Hepatocyte (in vitro differentiated cells): ENCODE measurements around the gene EHBP1L1. TPM values are rescaled to one million over a fixed set of nuclear protein-coding genes. Genes with fewer than 3 reads are reported as not detected.

Experiments used
- DNase-seq: peaks from one replicate; pipeline ENCODE4 v3.0.0-alpha.2; 2016; ENCODE audit warnings: low spot score
- H2AFZ ChIP-seq: fragments of 200-600 bp; sonication (generic); 2 replicates; pipeline ENCODE4 v1.6.0; 2016; ENCODE audit warnings: antibody characterized with exemption, mild to moderate bottlenecking
- H3K27ac ChIP-seq: fragments of 200-600 bp; sonication (generic); 2 replicates; pipeline ENCODE4 v1.5.1; 2016; ENCODE audit warnings: mild to moderate bottlenecking
- H3K27me3 ChIP-seq: fragments of 200-600 bp; sonication (generic); 2 replicates; pipeline ENCODE4 v1.6.1; 2016
- H3K36me3 ChIP-seq: fragments of 200-600 bp; sonication (generic); replicated peaks from 2 replicates; pipeline ENCODE4 v1.5.1; 2016; ENCODE audit warnings: low read depth; ENCODE audit not compliant: insufficient read depth
- H3K4me1 ChIP-seq: fragments of 200-600 bp; sonication (generic); 2 replicates; pipeline ENCODE4 v1.5.1; 2016; ENCODE audit warnings: mild to moderate bottlenecking, moderate library complexity; ENCODE audit not compliant: insufficient read depth
- H3K4me2 ChIP-seq: fragments of 200-600 bp; sonication (generic); 2 replicates; pipeline ENCODE4 v1.6.0; 2016
- H3K4me3 ChIP-seq: fragments of 200-600 bp; sonication (generic); 2 replicates; pipeline ENCODE4 v1.5.1; 2016; ENCODE audit warnings: mild to moderate bottlenecking
- H3K79me2 ChIP-seq: fragments of 200-600 bp; sonication (generic); 2 replicates; pipeline ENCODE4 v1.6.0; 2017; ENCODE audit warnings: mild to moderate bottlenecking
- H3K9me2 ChIP-seq: fragments of 200-600 bp; sonication (generic); replicated peaks from 2 replicates; pipeline ENCODE4 v1.6.0; 2017; ENCODE audit warnings: mild to moderate bottlenecking; ENCODE audit not compliant: insufficient read depth
- H3K9me3 ChIP-seq: fragments of 200-600 bp; sonication (generic); 2 replicates; pipeline ENCODE4 v1.5.1; 2016; ENCODE audit warnings: low read depth, mild to moderate bottlenecking
- H4K20me1 ChIP-seq: fragments of 200-600 bp; sonication (generic); 2 replicates; pipeline ENCODE4 v1.6.0; 2016; ENCODE audit warnings: mild to moderate bottlenecking; ENCODE audit not compliant: insufficient read depth, poor library complexity, severe bottlenecking
- CTCF ChIP-seq: fragments of 200-600 bp; sonication (generic); IDR thresholded peaks from 2 replicates; pipeline ENCODE4 v1.5.1; 2016; ENCODE audit warnings: antibody characterized with exemption, mild to moderate bottlenecking; ENCODE audit not compliant: poor library complexity
- EZH2 ChIP-seq: fragments of 200-600 bp; sonication (generic); IDR thresholded peaks from 2 replicates; pipeline ENCODE4 v1.6.1; 2016; ENCODE audit warnings: antibody characterized with exemption, mild to moderate bottlenecking, borderline replicate concordance
- EZH2phosphoT487 ChIP-seq: fragments of 200-600 bp; sonication (generic); IDR thresholded peaks from one replicate; pipeline ENCODE4 v1.6.1; 2018; ENCODE audit warnings: antibody characterized with exemption, mild to moderate bottlenecking, low read depth, moderate library complexity; ENCODE audit not compliant: unreplicated experiment, severe bottlenecking
- WGBS: methylation state at CpG from one replicate; pipeline ENCODE4 v1.1.6; 2016; ENCODE audit warnings: low lambda C conversion rate; ENCODE audit errors: missing lambda C conversion rate; 5-methylcytosine and 5-hydroxymethylcytosine counted together
- polyA plus RNA-seq: library from polyadenylated mRNA; unstranded; fragments of >200 nt; fragmentation: Nextera tagmentation; extraction: Ambion mirVana; gene quantifications from 2 replicates; pipeline ENCODE4 v1.2.1, GENCODE V29; 2016
- total RNA-seq: library from RNA; depleted of rRNA; stranded (reverse); fragments of >200 nt; gene quantifications from 2 replicates; pipeline ENCODE4 v1.2.3, GENCODE V29; 2014

The EHBP1L1 gene
- total and polyA plus RNA-seq, 2 experiments from 2014 or later, result 12.5 to 20.9 TPM

- no peak overlapping the region for H2AFZ ChIP-seq
- no peaks in the 10 kb centered on the region for H3K27me3 ChIP-seq
- no peak overlapping the region for H3K27ac ChIP-seq
- H3K36me3 ChIP-seq, result no peaks in the 10 kb centered on the region
- H4K20me1 ChIP-seq, result no peaks in the 10 kb centered on the region
- no peak overlapping the region for H3K4me3 ChIP-seq
- H3K4me1 ChIP-seq, result no peaks in the 10 kb centered on the region
- H3K4me2 ChIP-seq, result no peak overlapping the region
- H3K9me2 ChIP-seq, result no peaks in the 10 kb centered on the region
- H3K79me2 ChIP-seq, result peaks cover 9% of the 10 kb centered on the region
- 83% methylated on average over 26 of the region's 52 CpGs for WGBS
- H3K9me3 ChIP-seq, result no peaks in the 10 kb centered on the region
- no peak for DNase-seq
- TF ChIP-seq EZH2phosphoT487 (no peak), EZH2 (no peak)
Measured at GRCh38 chr11:65547446-65548125, 28.3 kb upstream of the EHBP1L1 start.

GRCh38 chr11:65548395-65548794 is 27.5 kb upstream of the EHBP1L1 start:
- DNase-seq, result no peak
- no peaks in the 10 kb centered on the region for H3K36me3 ChIP-seq
- 98% methylated on average over 3 of the region's 3 CpGs for WGBS
- no peaks in the 10 kb centered on the region for H3K9me3 ChIP-seq
- H4K20me1 ChIP-seq, result no peaks in the 10 kb centered on the region
- peaks cover under 1% of the 10 kb centered on the region for H3K4me1 ChIP-seq
- H3K4me2 ChIP-seq, result no peak overlapping the region
- H3K79me2 ChIP-seq, result peaks cover 9% of the 10 kb centered on the region
- no peak overlapping the region for H2AFZ ChIP-seq
- no peaks in the 10 kb centered on the region for H3K9me2 ChIP-seq
- TF ChIP-seq EZH2phosphoT487 (no peak), CTCF (no peak), EZH2 (no peak)
- no peak overlapping the region for H3K4me3 ChIP-seq
- H3K27ac ChIP-seq, result no peak overlapping the region
- H3K27me3 ChIP-seq, result no peaks in the 10 kb centered on the region

- no peak for TF ChIP-seq EZH2
- TF ChIP-seq EZH2phosphoT487, result no peak
- TF ChIP-seq CTCF, result no peak
- Histone ChIP-seq H3K4me1 (peaks cover 7% of the 10 kb centered on the region), H3K36me3 (no peaks in the 10 kb centered on the region), H2AFZ (no peak overlapping the region), H3K79me2 (peaks cover 9% of the 10 kb centered on the region), H3K9me2 (no peaks in the 10 kb centered on the region), H3K27me3 (no peaks in the 10 kb centered on the region), H3K4me3 (no peak overlapping the region), H3K9me3 (no peaks in the 10 kb centered on the region), H4K20me1 (no peaks in the 10 kb centered on the region), H3K27ac (no peak overlapping the region), H3K4me2 (no peak overlapping the region)
- WGBS, result 95% methylated on average over 3 of the region's 3 CpGs
- no peak for DNase-seq
Measured at GRCh38 chr11:65549096-65549495, 26.8 kb upstream of the EHBP1L1 start.

- Histone ChIP-seq H3K36me3 (no peaks in the 10 kb centered on the region), H3K4me3 (no peak overlapping the region)
Measured at GRCh38 chr11:65551572-65552387, 24.1 kb upstream of the EHBP1L1 start.

More at GRCh38 chr11:65551572-65552387, 24.1 kb upstream of the EHBP1L1 start:
- H3K27ac ChIP-seq, result peak overlapping the region; percentile 23
- 69% methylated on average over 17 of the region's 17 CpGs for WGBS
- H4K20me1 ChIP-seq, result no peaks in the 10 kb centered on the region
- no peaks in the 10 kb centered on the region for H3K9me2 ChIP-seq
- H3K4me2 ChIP-seq, result peak overlapping the region; percentile 60
- no peak overlapping the region for H2AFZ ChIP-seq
- TF ChIP-seq EZH2 (no peak), EZH2phosphoT487 (no peak), CTCF (peak; percentile 43)
- no peaks in the 10 kb centered on the region for H3K27me3 ChIP-seq
- H3K9me3 ChIP-seq, result no peaks in the 10 kb centered on the region
- peaks cover 27% of the 10 kb centered on the region for H3K79me2 ChIP-seq
- peaks cover 25% of the 10 kb centered on the region for H3K4me1 ChIP-seq
- peak; percentile 78 for DNase-seq
